ENCODE data around the gene MROH9.

DNA sequence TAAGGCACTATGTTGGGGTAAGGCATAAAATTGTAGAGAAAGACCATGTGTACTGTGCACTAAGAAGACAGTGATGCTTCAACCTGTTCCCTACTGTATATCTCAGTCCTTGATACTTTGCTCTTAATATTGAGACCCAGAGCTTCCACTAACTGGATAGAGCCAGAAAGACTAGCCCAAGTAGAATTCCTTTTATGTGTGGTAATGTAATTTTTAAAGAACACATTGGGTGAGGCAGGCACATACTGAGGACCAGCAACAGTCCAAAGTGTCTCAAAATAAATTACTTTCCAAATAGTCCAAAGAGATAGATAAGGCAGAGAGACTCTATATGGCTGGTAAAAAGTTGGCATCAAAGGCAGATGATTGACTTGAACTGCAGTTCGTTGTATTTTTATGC lies 31.4 kb upstream of the MROH9 start:
- TF ChIP-seq, protein P1, sequence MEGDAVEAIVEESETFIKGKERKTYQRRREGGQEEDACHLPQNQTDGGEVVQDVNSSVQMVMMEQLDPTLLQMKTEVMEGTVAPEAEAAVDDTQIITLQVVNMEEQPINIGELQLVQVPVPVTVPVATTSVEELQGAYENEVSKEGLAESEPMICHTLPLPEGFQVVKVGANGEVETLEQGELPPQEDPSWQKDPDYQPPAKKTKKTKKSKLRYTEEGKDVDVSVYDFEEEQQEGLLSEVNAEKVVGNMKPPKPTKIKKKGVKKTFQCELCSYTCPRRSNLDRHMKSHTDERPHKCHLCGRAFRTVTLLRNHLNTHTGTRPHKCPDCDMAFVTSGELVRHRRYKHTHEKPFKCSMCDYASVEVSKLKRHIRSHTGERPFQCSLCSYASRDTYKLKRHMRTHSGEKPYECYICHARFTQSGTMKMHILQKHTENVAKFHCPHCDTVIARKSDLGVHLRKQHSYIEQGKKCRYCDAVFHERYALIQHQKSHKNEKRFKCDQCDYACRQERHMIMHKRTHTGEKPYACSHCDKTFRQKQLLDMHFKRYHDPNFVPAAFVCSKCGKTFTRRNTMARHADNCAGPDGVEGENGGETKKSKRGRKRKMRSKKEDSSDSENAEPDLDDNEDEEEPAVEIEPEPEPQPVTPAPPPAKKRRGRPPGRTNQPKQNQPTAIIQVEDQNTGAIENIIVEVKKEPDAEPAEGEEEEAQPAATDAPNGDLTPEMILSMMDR (IDR thresholded peaks at IDR 0.05) = no peak
- TF ChIP-seq POLR2AphosphoS5 (IDR thresholded peaks at IDR 0.05) (no peak), POLR2A (IDR thresholded peaks at IDR 0.05) (no peak)

Measured in stomach (tissue), 4 donors.